ENCODE results near the gene CYP2R1.

GRCh38 chr11:14892577-14892976 is 546 bp upstream of the CYP2R1 start:
- TF ChIP-seq, protein P1, sequence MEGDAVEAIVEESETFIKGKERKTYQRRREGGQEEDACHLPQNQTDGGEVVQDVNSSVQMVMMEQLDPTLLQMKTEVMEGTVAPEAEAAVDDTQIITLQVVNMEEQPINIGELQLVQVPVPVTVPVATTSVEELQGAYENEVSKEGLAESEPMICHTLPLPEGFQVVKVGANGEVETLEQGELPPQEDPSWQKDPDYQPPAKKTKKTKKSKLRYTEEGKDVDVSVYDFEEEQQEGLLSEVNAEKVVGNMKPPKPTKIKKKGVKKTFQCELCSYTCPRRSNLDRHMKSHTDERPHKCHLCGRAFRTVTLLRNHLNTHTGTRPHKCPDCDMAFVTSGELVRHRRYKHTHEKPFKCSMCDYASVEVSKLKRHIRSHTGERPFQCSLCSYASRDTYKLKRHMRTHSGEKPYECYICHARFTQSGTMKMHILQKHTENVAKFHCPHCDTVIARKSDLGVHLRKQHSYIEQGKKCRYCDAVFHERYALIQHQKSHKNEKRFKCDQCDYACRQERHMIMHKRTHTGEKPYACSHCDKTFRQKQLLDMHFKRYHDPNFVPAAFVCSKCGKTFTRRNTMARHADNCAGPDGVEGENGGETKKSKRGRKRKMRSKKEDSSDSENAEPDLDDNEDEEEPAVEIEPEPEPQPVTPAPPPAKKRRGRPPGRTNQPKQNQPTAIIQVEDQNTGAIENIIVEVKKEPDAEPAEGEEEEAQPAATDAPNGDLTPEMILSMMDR (IDR thresholded peaks at IDR 0.05), result no peak
- TF ChIP-seq POLR2A (IDR thresholded peaks at IDR 0.05) (no peak), EP300 (IDR thresholded peaks at IDR 0.05) (no peak)
